Left cardiac atrium (tissue), 4 donors: ENCODE data around the gene SEC24B. TPM values are rescaled to one million over a fixed set of nuclear protein-coding genes. Genes with fewer than 3 reads are reported as not detected.

Experiments
- ATAC-seq, 2 donors: fragments of 200-7000 bp; cut with Tn5 transposase; one replicate each; pipeline ENCODE4 v1.9.1; 2020; ENCODE audit warnings: mild to moderate bottlenecking in 2 of 2, moderate library complexity in 2 of 2
- DNase-seq: peaks from one replicate; pipeline ENCODE4 v3.0.0-alpha.2; 2020
- intact Hi-C, 2 donors: fragments of 100-400 bp; cut with DNase I; formaldehyde crosslinking; loops; one replicate each; pipeline versions ENCODE4 v1.14.1 to v1.15.1; 2022 to 2023
- long read RNA-seq: library from polyadenylated mRNA; unstranded; transcript quantifications from one replicate; pipeline ENCODE4 v2.0.0, GENCODE V29; 2021
- total RNA-seq, 2 donors: library from RNA; stranded (reverse); fragmentation: NEBNext Ultra II Directional; extraction: Animal tissue kit (Norgen Biotek cat#: 25700); gene quantifications; one replicate each; pipeline ENCODE4 v1.2.1, GENCODE V29; 2021
- donor health status: DM: no; HTN: yes; CAD: no.
- donor health status: DM: no; HTN: yes; CAD: no; lungs with severe emphysema.
- donor health status: DM: yes; HTN: yes; CAD: no.
- donor health status: Dilated cardiomyopathy.

SEC24B gene
- 10 to 100 TPM; 25.5 to 28.6 TPM for total RNA-seq
- long read RNA-seq, partial matches to known transcripts: 6 of 10 reads
- long read RNA-seq, other reads (novel, unspliced or antisense): 1 of 10 reads

GRCh38 chr4:109433205-109434006 is at the start of gene SEC24B:
SEC24B (plus strand) TSS chr4:109433815; CDS start chr4:109433870, 55 bp downstream.
- ATAC-seq (peak; percentile 95 to 96), DNase-seq (peak; percentile 94)
- intact Hi-C loops: loop anchor here (5.0 to 10.0 kb wide), 3 partner anchors 111 to 224 kb away; partner anchors contain the start of gene MCUB (in 1 of the 2)

GRCh38 chr4:109383823-109384222 is 49.8 kb upstream of the SEC24B start:
- no peak for DNase-seq
- intact Hi-C loops: no loop called here

GRCh38 chr4:109385260-109385659 is 48.4 kb upstream of the SEC24B start:
- ATAC-seq: peak; percentile 39 to 85
- DNase-seq: no peak
- intact Hi-C loops: no loop called here

More at GRCh38 chr4:109383823-109384222, 49.8 kb upstream of the SEC24B start:
- ATAC-seq: no peak

GRCh38 chr4:109389369-109390114 is 44.1 kb upstream of the SEC24B start:
- no peak for DNase-seq

GRCh38 chr4:109390115-109390768 is 43.4 kb upstream of the SEC24B start:
- intact Hi-C loops: no loop called here
- ATAC-seq (no peak), DNase-seq (no peak)

More at GRCh38 chr4:109389369-109390114, 44.1 kb upstream of the SEC24B start:
- ATAC-seq: peak; percentile 60 to 75
- intact Hi-C loops: no loop called here

- ATAC-seq: no peak
- no peak for DNase-seq
- intact Hi-C loops: no loop called here
These were observed 37.9 kb upstream of the SEC24B start for GRCh38 chr4:109395694-109396093.

- ATAC-seq: no peak
- intact Hi-C loops: no loop called here
- no peak for DNase-seq
These were observed 34.7 kb upstream of the SEC24B start for GRCh38 chr4:109398928-109399327.

GRCh38 chr4:109406337-109406931 is 27.2 kb upstream of the SEC24B start:
- intact Hi-C loops: loop anchor here in 1 of 2 donors (2.0 to 10.0 kb wide), 2 partner anchors 572 to 722 kb away; no protein-coding TSS in a partner anchor
- ATAC-seq (peak; percentile 71 to 72), DNase-seq (no peak)

- intact Hi-C loops: loop anchor here in 1 of 2 donors (2.0 to 10.0 kb wide), 2 partner anchors 572 to 722 kb away; no protein-coding TSS in a partner anchor
- DNase-seq (no peak), ATAC-seq (no peak)
These were observed 26.4 kb upstream of the SEC24B start for GRCh38 chr4:109407027-109407737.

GRCh38 chr4:109408711-109409110 is 24.9 kb upstream of the SEC24B start:
- no peak for DNase-seq
- no peak for ATAC-seq
- intact Hi-C loops: loop anchor here in 1 of 2 donors (10.0 kb wide), 1 partner anchor 724 kb away; no protein-coding TSS in a partner anchor

- no peak for DNase-seq
- intact Hi-C loops: no loop called here
- no peak for ATAC-seq
These were observed 23.4 kb upstream of the SEC24B start for GRCh38 chr4:109410226-109410625.

GRCh38 chr4:109410776-109411175 is 22.8 kb upstream of the SEC24B start:
- DNase-seq (no peak), ATAC-seq (no peak)
- intact Hi-C loops: no loop called here

- ATAC-seq (peak; percentile 70 to 80), DNase-seq (peak; percentile 50)
- intact Hi-C loops: no loop called here
These were observed 21.7 kb upstream of the SEC24B start for GRCh38 chr4:109411964-109412363.

- DNase-seq (no peak), ATAC-seq (peak; percentile 55 to 57)
- intact Hi-C loops: no loop called here
These were observed 20.8 kb upstream of the SEC24B start for GRCh38 chr4:109412776-109413175.

GRCh38 chr4:109414938-109415337 is 18.7 kb upstream of the SEC24B start:
- no peak for ATAC-seq
- intact Hi-C loops: no loop called here
- no peak for DNase-seq

GRCh38 chr4:109418588-109418987 is 15.0 kb upstream of the SEC24B start:
- intact Hi-C loops: no loop called here
- ATAC-seq (no peak), DNase-seq (no peak)

- ATAC-seq (no peak), DNase-seq (no peak)
- intact Hi-C loops: loop anchor here (5.0 kb wide), 3 partner anchors 398 to 558 kb away; partner anchors contain the start of genes GAR1 (in 1 of the 2) and RRH (in 1 of the 2)
These were observed 13.9 kb upstream of the SEC24B start for GRCh38 chr4:109419679-109420078.
